Right renal cortex interstitium (tissue), 3 donors: ENCODE measurements around the gene PCDHA12. TPM values are rescaled to one million over a fixed set of nuclear protein-coding genes. Genes with fewer than 3 reads are reported as not detected.

Experiments
- polyA plus RNA-seq, 3 donors: library from polyadenylated mRNA; unstranded; fragments of 120-200 nt; gene quantifications; one replicate each; pipeline ENCODE4 v1.2.1, GENCODE V29; 2013; ENCODE audit not compliant: insufficient read length in 3 of 3

PCDHA12 gene
- polyA plus RNA-seq, 3 donors = 0.06 to 0.14 (median 0.08) TPM

Other genes starting within 250 kb of the PCDHA12 start
- gene CD14, start 242.1 kb upstream of the PCDHA12 start, polyA plus RNA-seq = 1 to 10 TPM; 5.6 to 7.6 (median 7.5) TPM
- gene TMCO6, start 235.9 kb upstream of the PCDHA12 start, polyA plus RNA-seq = 10 to 100 TPM; 15.4 to 16.9 (median 16.6) TPM
- 10 to 100 TPM; 66.7 to 84.4 (median 75.4) TPM for gene NDUFA2, start 227.7 kb upstream of the PCDHA12 start, polyA plus RNA-seq
- gene IK, start 227.5 kb upstream of the PCDHA12 start, polyA plus RNA-seq = 100 to 1,000 TPM; 180 to 194 (median 192) TPM
- 10 to 100 TPM; 12.8 to 13.7 (median 13.2) TPM for gene WDR55, start 210.4 kb upstream of the PCDHA12 start, polyA plus RNA-seq
- not detected for gene DND1, start 201.7 kb upstream of the PCDHA12 start, polyA plus RNA-seq
- 10 to 100 TPM; 67.2 to 71.7 (median 71.1) TPM for gene HARS1, start 183.9 kb upstream of the PCDHA12 start, polyA plus RNA-seq
- 10 to 100 TPM; 43.1 to 47.5 (median 45.4) TPM for gene HARS2, start 183.9 kb upstream of the PCDHA12 start, polyA plus RNA-seq
- gene ZMAT2, start 174.9 kb upstream of the PCDHA12 start, polyA plus RNA-seq = 100 to 1,000 TPM; 147 to 162 (median 157) TPM
- gene PCDHA1, start 89.2 kb upstream of the PCDHA12 start, polyA plus RNA-seq = under 1 TPM in 2 of 3 donors, not detected in 1; 0.06 to 0.08 TPM
- gene PCDHA2, start 80.5 kb upstream of the PCDHA12 start, polyA plus RNA-seq = under 1 TPM; 0.23 to 0.40 (median 0.35) TPM
- gene PCDHA3, start 74.3 kb upstream of the PCDHA12 start, polyA plus RNA-seq = under 1 TPM; 0.22 to 0.65 (median 0.45) TPM
- 1 to 10 TPM in 2 of 3 donors, under 1 TPM in 1; 0.86 to 1.3 (median 1.3) TPM for gene PCDHA4, start 68.2 kb upstream of the PCDHA12 start, polyA plus RNA-seq
- under 1 TPM; 0.04 to 0.12 (median 0.08) TPM for gene PCDHA5, start 53.7 kb upstream of the PCDHA12 start, polyA plus RNA-seq
- gene PCDHA6, start 47.3 kb upstream of the PCDHA12 start, polyA plus RNA-seq = under 1 TPM; 0.33 to 0.47 (median 0.44) TPM
- gene PCDHA7, start 41.0 kb upstream of the PCDHA12 start, polyA plus RNA-seq = under 1 TPM; 0.20 to 0.47 (median 0.22) TPM
- gene PCDHA8, start 34.1 kb upstream of the PCDHA12 start, polyA plus RNA-seq = under 1 TPM in 2 of 3 donors, not detected in 1; 0.06 TPM
- under 1 TPM in 1 of 3 donors, not detected in 2; 0.03 TPM for gene PCDHA9, start 26.9 kb upstream of the PCDHA12 start, polyA plus RNA-seq
- gene PCDHA10, start 19.4 kb upstream of the PCDHA12 start, polyA plus RNA-seq = 1 to 10 TPM in 1 of 3 donors, under 1 TPM in 2; 0.51 to 2.1 (median 0.62) TPM
- gene PCDHA11, start 6.4 kb upstream of the PCDHA12 start, polyA plus RNA-seq = under 1 TPM; 0.16 to 0.76 (median 0.19) TPM
- under 1 TPM in 1 of 3 donors, not detected in 2; 0.08 TPM for gene PCDHA13, start 6.8 kb downstream of the PCDHA12 start, polyA plus RNA-seq
- gene PCDHAC1, start 51.0 kb downstream of the PCDHA12 start, polyA plus RNA-seq = under 1 TPM; 0.04 to 0.10 (median 0.04) TPM
- gene PCDHAC2, start 91.2 kb downstream of the PCDHA12 start, polyA plus RNA-seq = under 1 TPM; 0.36 to 0.65 (median 0.61) TPM
- gene PCDHB1, start 176.1 kb downstream of the PCDHA12 start, polyA plus RNA-seq = under 1 TPM; 0.06 to 0.08 (median 0.08) TPM
- gene PCDHB2, start 219.3 kb downstream of the PCDHA12 start, polyA plus RNA-seq = 1 to 10 TPM; 3.8 to 7.9 (median 6.0) TPM
- 1 to 10 TPM; 2.6 to 4.0 (median 3.4) TPM for gene PCDHB3, start 225.2 kb downstream of the PCDHA12 start, polyA plus RNA-seq
- gene PCDHB4, start 246.5 kb downstream of the PCDHA12 start, polyA plus RNA-seq = 1 to 10 TPM; 1.8 to 2.9 (median 1.9) TPM